Measurements from ENCODE around the gene OR2J2. TPM values are rescaled to one million over a fixed set of nuclear protein-coding genes. Genes with fewer than 3 reads are reported as not detected.

OR2J2 gene
- total and polyA plus RNA-seq, 2 of the 13 experiments (the other 11 are each of a cell fraction or from before 2014, with no cell fraction given): 0.36 TPM; not detected in 1

DNA sequence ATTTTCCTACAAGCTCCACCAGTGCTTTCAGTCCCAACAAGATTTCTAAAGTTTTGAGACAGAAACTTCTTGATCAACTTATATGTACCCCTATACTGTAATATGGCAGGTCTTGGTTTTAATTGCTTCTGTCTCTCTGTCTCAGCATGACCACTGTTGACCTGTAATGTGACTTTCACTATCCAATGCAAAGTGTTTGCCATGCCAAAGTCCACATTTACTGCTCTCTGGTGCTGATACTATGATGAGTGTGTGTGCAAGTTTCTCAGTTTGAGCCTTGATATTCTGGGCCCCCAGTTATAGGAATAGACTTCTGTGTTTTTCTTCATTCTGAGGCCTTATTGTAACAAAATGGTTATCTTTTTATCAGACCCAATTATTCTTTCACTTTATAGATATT lies 45.8 kb downstream of the OR2J2 start (continued):
- TF ChIP-seq ZBTB40 (IDR thresholded peaks at IDR 0.05) (no peak), ZBTB40 (CRISPR knock-in tag; IDR thresholded peaks at IDR 0.05) (no peak), HOMEZ (CRISPR knock-in tag; IDR thresholded peaks at IDR 0.05; ENCODE audit: low read depth) (0 out of 2 replicates have a peak, but pooled peaks have one; percentile 39), ZNF549 (CRISPR knock-in tag; IDR thresholded peaks at IDR 0.05) (peak; percentile 82; the same call in 1 of the 2 replicates), TGIF2 (CRISPR knock-in tag; IDR thresholded peaks at IDR 0.05) (no peak), ZNF501 (CRISPR knock-in tag; IDR thresholded peaks at IDR 0.05) (no peak), ATF7-NPFF (CRISPR knock-in tag; IDR thresholded peaks at IDR 0.05; ENCODE audit: low read depth) (no peak), ZNF232 (CRISPR knock-in tag; IDR thresholded peaks at IDR 0.05; ENCODE audit: borderline replicate concordance) (no peak), ZNF17 (CRISPR knock-in tag; IDR thresholded peaks at IDR 0.05) (no peak), NR2F6 (IDR thresholded peaks at IDR 0.05) (no peak), NR2F6 (CRISPR knock-in tag; IDR thresholded peaks at IDR 0.05) (peak; percentile 30; the same call in 1 of the 2 replicates), ZNF10 (CRISPR knock-in tag; IDR thresholded peaks at IDR 0.05; ENCODE audit: borderline replicate concordance, low read depth) (no peak), ARHGAP35 (CRISPR knock-in tag; IDR thresholded peaks at IDR 0.05; ENCODE audit: borderline replicate concordance) (no peak), NFRKB (IDR thresholded peaks at IDR 0.05) (no peak), GLI4 (CRISPR knock-in tag; IDR thresholded peaks at IDR 0.05; ENCODE audit: borderline replicate concordance) (no peak), KMT2B (CRISPR knock-in tag; IDR thresholded peaks at IDR 0.05) (no peak), ZNF792 (CRISPR knock-in tag; IDR thresholded peaks at IDR 0.05) (0 out of 2 replicates have a peak, but pooled peaks have one; percentile 47)
- TF ChIP-seq, protein P1, sequence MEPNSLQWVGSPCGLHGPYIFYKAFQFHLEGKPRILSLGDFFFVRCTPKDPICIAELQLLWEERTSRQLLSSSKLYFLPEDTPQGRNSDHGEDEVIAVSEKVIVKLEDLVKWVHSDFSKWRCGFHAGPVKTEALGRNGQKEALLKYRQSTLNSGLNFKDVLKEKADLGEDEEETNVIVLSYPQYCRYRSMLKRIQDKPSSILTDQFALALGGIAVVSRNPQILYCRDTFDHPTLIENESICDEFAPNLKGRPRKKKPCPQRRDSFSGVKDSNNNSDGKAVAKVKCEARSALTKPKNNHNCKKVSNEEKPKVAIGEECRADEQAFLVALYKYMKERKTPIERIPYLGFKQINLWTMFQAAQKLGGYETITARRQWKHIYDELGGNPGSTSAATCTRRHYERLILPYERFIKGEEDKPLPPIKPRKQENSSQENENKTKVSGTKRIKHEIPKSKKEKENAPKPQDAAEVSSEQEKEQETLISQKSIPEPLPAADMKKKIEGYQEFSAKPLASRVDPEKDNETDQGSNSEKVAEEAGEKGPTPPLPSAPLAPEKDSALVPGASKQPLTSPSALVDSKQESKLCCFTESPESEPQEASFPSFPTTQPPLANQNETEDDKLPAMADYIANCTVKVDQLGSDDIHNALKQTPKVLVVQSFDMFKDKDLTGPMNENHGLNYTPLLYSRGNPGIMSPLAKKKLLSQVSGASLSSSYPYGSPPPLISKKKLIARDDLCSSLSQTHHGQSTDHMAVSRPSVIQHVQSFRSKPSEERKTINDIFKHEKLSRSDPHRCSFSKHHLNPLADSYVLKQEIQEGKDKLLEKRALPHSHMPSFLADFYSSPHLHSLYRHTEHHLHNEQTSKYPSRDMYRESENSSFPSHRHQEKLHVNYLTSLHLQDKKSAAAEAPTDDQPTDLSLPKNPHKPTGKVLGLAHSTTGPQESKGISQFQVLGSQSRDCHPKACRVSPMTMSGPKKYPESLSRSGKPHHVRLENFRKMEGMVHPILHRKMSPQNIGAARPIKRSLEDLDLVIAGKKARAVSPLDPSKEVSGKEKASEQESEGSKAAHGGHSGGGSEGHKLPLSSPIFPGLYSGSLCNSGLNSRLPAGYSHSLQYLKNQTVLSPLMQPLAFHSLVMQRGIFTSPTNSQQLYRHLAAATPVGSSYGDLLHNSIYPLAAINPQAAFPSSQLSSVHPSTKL (CRISPR knock-in tag; IDR thresholded peaks at IDR 0.05): peak; percentile 39; the same call in 1 of the 2 replicates
